GM23248 (cell line): ENCODE data around the gene COL12A1. TPM values are rescaled to one million over a fixed set of nuclear protein-coding genes. Genes with fewer than 3 reads are reported as not detected.
A peak's percentile ranks its signal among the peaks of the same experiment; 100 is the strongest.

Experiments
- DNase-seq: peaks from one replicate; pipeline ENCODE4 v3.0.0-alpha.2; 2015
- H2AFZ ChIP-seq: fragments of 200-600 bp; sonication (generic); 2 replicates; pipeline ENCODE4 v1.6.1; 2016; ENCODE audit warnings: antibody characterized with exemption
- H3F3A ChIP-seq: fragments of 200-600 bp; sonication (generic); 2 replicates; pipeline ENCODE4 v1.6.1; 2016; ENCODE audit warnings: mild to moderate bottlenecking, antibody characterized with exemption, mixed run types; ENCODE audit not compliant: insufficient read depth
- H3K27ac ChIP-seq: fragments of 200-600 bp; sonication (generic); 2 replicates; pipeline ENCODE4 v1.5.1; 2016; ENCODE audit warnings: mild to moderate bottlenecking
- H3K27me3 ChIP-seq: fragments of 200-600 bp; sonication (generic); replicated peaks from 2 replicates; pipeline ENCODE4 v1.6.1; 2016; ENCODE audit warnings: mild to moderate bottlenecking; ENCODE audit not compliant: insufficient read depth
- H3K36me3 ChIP-seq: fragments of 200-600 bp; sonication (generic); 2 replicates; pipeline ENCODE4 v1.6.1; 2016; ENCODE audit warnings: low read depth, mild to moderate bottlenecking
- H3K4me1 ChIP-seq: fragments of 200-600 bp; sonication (generic); 2 replicates; pipeline ENCODE4 v1.6.1; 2016; ENCODE audit warnings: mild to moderate bottlenecking; ENCODE audit not compliant: insufficient read depth
- H3K4me2 ChIP-seq: fragments of 200-600 bp; sonication (generic); one replicate; pipeline ENCODE4 v1.6.1; 2016; ENCODE audit warnings: mild to moderate bottlenecking; ENCODE audit not compliant: unreplicated experiment
- H3K4me3 ChIP-seq: fragments of 200-600 bp; sonication (generic); 2 replicates; pipeline ENCODE4 v1.5.1; 2016; ENCODE audit warnings: mild to moderate bottlenecking
- H3K79me2 ChIP-seq: fragments of 200-600 bp; sonication (generic); 2 replicates; pipeline ENCODE4 v1.6.1; 2016; ENCODE audit warnings: mild to moderate bottlenecking; ENCODE audit not compliant: insufficient read depth
- H3K9ac ChIP-seq: fragments of 200-600 bp; sonication (generic); 2 replicates; pipeline ENCODE4 v1.6.1; 2016; ENCODE audit warnings: mild to moderate bottlenecking
- H3K9me2 ChIP-seq: fragments of 200-600 bp; sonication (generic); 2 replicates; pipeline ENCODE4 v1.6.1; 2016; ENCODE audit warnings: mixed run types, mild to moderate bottlenecking, moderate library complexity; ENCODE audit not compliant: insufficient read depth
- H3K9me3 ChIP-seq: fragments of 200-600 bp; sonication (generic); one replicate; pipeline ENCODE4 v1.6.1; 2017; ENCODE audit warnings: low read depth
- H4K20me1 ChIP-seq: fragments of 200-600 bp; sonication (generic); 2 replicates; pipeline ENCODE4 v1.6.0; 2016; ENCODE audit not compliant: insufficient read depth
- EZH2 ChIP-seq: fragments of 200-600 bp; sonication (generic); IDR thresholded peaks from 2 replicates; pipeline ENCODE4 v1.6.1; 2018; ENCODE audit warnings: antibody characterized with exemption, mild to moderate bottlenecking; ENCODE audit not compliant: insufficient read depth, poor library complexity, severe bottlenecking
- EZH2phosphoT487 ChIP-seq: fragments of 200-600 bp; sonication (generic); IDR thresholded peaks from 2 replicates; pipeline ENCODE4 v1.6.1; 2018; ENCODE audit warnings: antibody characterized with exemption, moderate library complexity, mild to moderate bottlenecking, low read depth; ENCODE audit not compliant: insufficient read depth
- WGBS, 2 experiments: methylation state at CpG; one replicate each; pipeline ENCODE4 v1.1.6; 2015 to 2017; ENCODE audit warnings: low lambda C conversion rate in 2 of 2, low coverage in 1 of 2; ENCODE audit errors: missing lambda C conversion rate in 2 of 2; 5-methylcytosine and 5-hydroxymethylcytosine counted together
- in situ Hi-C: fragments of 300-500 bp; cut with MboI; formaldehyde crosslinking; loops from 2 replicates; pipeline ENCODE4 v1.15.0; 2020
- polyA plus RNA-seq: library from polyadenylated mRNA; unstranded; fragments of >200 nt; fragmentation: Nextera tagmentation; extraction: Ambion mirVana; gene quantifications from 2 replicates; pipeline ENCODE4 v1.2.1, GENCODE V29; 2016
- total RNA-seq: library from RNA; depleted of rRNA; stranded (reverse); fragments of >200 nt; shearing (Covaris generic); gene quantifications from 2 replicates; pipeline ENCODE4 v1.2.3, GENCODE V29; 2014

Gene COL12A1
- total and polyA plus RNA-seq, 2 experiments from 2014 or later, result 253 to 1,033 TPM

DNA sequence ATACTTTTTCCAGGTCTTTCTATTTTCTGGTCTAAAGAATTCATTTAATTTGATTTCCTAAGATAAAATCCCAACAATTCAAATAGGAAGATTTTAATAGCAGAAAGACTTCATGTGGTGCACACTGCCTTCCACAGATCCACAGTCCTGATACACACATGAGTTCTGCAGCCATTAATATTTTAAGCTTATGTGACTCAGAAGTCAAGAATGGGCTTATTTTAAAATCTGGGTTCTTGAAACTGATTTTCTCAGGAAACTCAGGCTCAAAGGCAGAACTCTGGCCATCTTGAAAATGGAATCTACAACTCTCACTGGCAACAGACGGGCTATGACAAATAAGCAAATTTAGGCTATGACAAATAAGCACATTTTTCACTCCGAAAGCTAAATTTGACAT lies 88.2 kb downstream of the COL12A1 start:
- Histone ChIP-seq H3K4me3 (no peak overlapping the region), H3K4me2 (peak overlapping the region; percentile 15), H3K9ac (no peak overlapping the region), H3K27me3 (no peaks in the 10 kb centered on the region), H3F3A (peaks cover 64% of the 10 kb centered on the region), H3K36me3 (peaks cover 93% of the 10 kb centered on the region), H4K20me1 (no peaks in the 10 kb centered on the region), H3K27ac (no peak overlapping the region), H3K79me2 (0 out of 2 replicates have a peak, but pooled peaks cover 4% of the 10 kb centered on the region), H3K4me1 (0 out of 2 replicates have a peak, but pooled peaks cover 22% of the 10 kb centered on the region), H2AFZ (no peak overlapping the region), H3K9me3 (no peaks in the 10 kb centered on the region), H3K9me2 (no peaks in the 10 kb centered on the region)
- in situ Hi-C loops, result no loop called here
- DNase-seq, result peak; percentile 35
- WGBS, 2 experiments, result 90 to 91% methylated on average over 2 of the region's 2 CpGs
- no peak for TF ChIP-seq EZH2phosphoT487
- no peak for TF ChIP-seq EZH2

DNA sequence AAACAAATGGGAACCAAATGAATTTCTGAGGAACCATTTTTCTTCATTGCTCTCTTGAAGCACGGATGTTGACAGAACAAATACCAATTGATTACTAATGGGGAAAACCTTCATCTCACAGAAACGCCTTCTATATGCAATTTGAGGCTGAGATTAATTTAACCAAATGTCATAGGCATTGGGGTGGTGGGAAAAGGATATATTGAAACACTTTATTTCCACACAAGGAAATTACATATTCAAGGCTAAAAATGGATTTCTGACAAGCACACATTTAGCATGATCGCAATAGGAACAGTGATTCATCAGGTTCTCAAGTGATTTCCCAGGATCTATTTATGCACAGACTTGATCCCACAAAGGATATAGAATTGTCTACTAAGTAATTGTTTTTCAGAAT lies 88.9 kb downstream of the COL12A1 start:
- H3K9me2 ChIP-seq, result no peaks in the 10 kb centered on the region
- DNase-seq, result no peak
- WGBS, 2 experiments, result 97 to 98% methylated on average over 3 of the region's 3 CpGs
- H3K79me2 ChIP-seq, result 0 out of 2 replicates have a peak, but pooled peaks cover 4% of the 10 kb centered on the region
- H3K27ac ChIP-seq, result no peak overlapping the region
- in situ Hi-C loops, result no loop called here
- no peak overlapping the region for H2AFZ ChIP-seq
- no peaks in the 10 kb centered on the region for H4K20me1 ChIP-seq
- H3K9ac ChIP-seq, result no peak overlapping the region
- H3K4me3 ChIP-seq, result no peak overlapping the region
- no peaks in the 10 kb centered on the region for H3K9me3 ChIP-seq
- H3K4me2 ChIP-seq, result no peak overlapping the region
- TF ChIP-seq EZH2phosphoT487 (no peak), EZH2 (no peak)
- peaks cover 63% of the 10 kb centered on the region for H3F3A ChIP-seq
- H3K27me3 ChIP-seq, result no peaks in the 10 kb centered on the region
- H3K4me1 ChIP-seq, result 0 out of 2 replicates have a peak, but pooled peaks cover 22% of the 10 kb centered on the region
- peaks cover 93% of the 10 kb centered on the region for H3K36me3 ChIP-seq

DNA sequence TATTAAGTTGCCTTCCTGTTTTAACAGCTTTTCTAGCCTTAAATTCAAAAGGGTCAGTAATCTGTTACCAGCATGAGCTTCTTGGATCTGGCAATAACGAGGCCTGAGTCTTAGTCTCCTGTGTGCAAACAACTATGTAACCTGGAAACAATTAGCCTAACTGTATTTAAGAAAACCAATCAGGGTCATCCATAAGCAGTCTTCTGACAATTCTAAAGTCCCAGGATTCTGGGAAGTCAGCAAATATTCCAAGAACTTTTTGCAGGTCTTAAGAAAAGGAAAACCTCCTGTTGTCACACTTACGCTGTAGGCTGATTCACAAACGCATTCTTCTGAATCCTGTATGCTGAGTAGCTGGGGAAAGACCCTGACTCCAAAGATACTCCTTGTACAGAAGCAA lies 90.4 kb downstream of the COL12A1 start:
- Histone ChIP-seq H3K9me2 (no peaks in the 10 kb centered on the region), H3K4me1 (0 out of 2 replicates have a peak, but pooled peaks cover 22% of the 10 kb centered on the region), H3K79me2 (no peaks in the 10 kb centered on the region), H3K9ac (no peak overlapping the region), H2AFZ (no peak overlapping the region), H3K27me3 (no peaks in the 10 kb centered on the region), H3K9me3 (no peaks in the 10 kb centered on the region), H4K20me1 (no peaks in the 10 kb centered on the region), H3K36me3 (peaks cover 93% of the 10 kb centered on the region), H3K4me3 (no peak overlapping the region), H3F3A (peaks cover 67% of the 10 kb centered on the region), H3K27ac (peak overlapping the region; percentile 1; the same call in 1 of the 2 replicates), H3K4me2 (no peak overlapping the region)
- no peak for DNase-seq
- TF ChIP-seq EZH2phosphoT487, result no peak
- no peak for TF ChIP-seq EZH2
- WGBS, 2 experiments, result 66 to 67% methylated on average over 3 of the region's 3 CpGs
- in situ Hi-C loops, result no loop called here

DNA sequence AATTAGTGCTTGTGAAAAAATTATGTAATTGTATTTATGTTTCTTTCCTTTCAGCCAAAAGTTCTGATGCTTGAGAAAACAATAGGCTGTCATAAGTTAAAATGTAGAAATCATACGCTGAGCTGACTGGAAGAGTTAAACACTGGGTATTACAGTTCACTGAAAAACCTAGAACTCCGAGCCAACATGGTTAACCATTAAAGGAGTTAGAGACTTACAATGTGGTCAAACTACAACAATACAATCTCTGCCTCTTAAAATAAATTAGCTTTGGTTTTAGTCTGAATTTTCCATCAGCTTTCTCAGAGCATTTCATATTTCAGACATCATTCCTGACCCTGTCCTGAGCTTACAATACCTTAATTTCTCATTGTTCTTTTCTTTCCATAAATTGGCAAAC lies 91.0 kb downstream of the COL12A1 start:
- H3K27ac ChIP-seq, result no peak overlapping the region
- H3K4me1 ChIP-seq, result peaks cover 27% of the 10 kb centered on the region; the same call in 1 of the 2 replicates
- no peaks in the 10 kb centered on the region for H3K9me3 ChIP-seq
- H3K27me3 ChIP-seq, result no peaks in the 10 kb centered on the region
- H4K20me1 ChIP-seq, result no peaks in the 10 kb centered on the region
- no peak for DNase-seq
- in situ Hi-C loops, result no loop called here
- no peak overlapping the region for H3K9ac ChIP-seq
- TF ChIP-seq EZH2 (no peak), EZH2phosphoT487 (no peak)
- no peak overlapping the region for H3K4me3 ChIP-seq
- H3K79me2 ChIP-seq, result no peaks in the 10 kb centered on the region
- H3K36me3 ChIP-seq, result peaks cover 91% of the 10 kb centered on the region
- no peak overlapping the region for H2AFZ ChIP-seq
- H3K9me2 ChIP-seq, result no peaks in the 10 kb centered on the region
- 97 to 99% methylated on average over 2 of the region's 2 CpGs for WGBS, 2 experiments
- H3F3A ChIP-seq, result peaks cover 73% of the 10 kb centered on the region
- H3K4me2 ChIP-seq, result no peak overlapping the region

DNA sequence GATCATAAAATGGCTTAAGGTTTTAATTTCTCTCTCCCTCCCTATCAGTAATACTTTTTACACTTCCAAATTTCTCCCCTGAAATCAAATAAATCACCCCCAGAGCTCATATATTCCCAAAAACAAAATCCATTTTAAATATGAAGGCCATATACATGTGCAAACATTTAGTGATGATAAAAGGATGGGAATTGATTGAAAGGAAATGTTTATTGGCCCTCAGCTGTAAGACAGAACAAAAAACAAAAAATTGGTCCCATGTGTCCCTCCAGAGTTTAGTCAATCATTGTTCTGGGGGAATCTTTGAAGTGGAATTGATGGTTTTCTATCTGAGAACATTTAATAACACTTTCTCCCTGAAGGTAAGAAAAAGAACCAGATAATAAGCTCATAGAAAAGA lies 91.7 kb downstream of the COL12A1 start:
- H3K9me2 ChIP-seq, result no peaks in the 10 kb centered on the region
- H3K4me3 ChIP-seq, result no peak overlapping the region
- peaks cover 71% of the 10 kb centered on the region for H3F3A ChIP-seq
- H4K20me1 ChIP-seq, result no peaks in the 10 kb centered on the region
- TF ChIP-seq EZH2, result no peak
- TF ChIP-seq EZH2phosphoT487, result no peak
- H3K36me3 ChIP-seq, result peaks cover 91% of the 10 kb centered on the region
- no peak overlapping the region for H3K27ac ChIP-seq
- H2AFZ ChIP-seq, result no peak overlapping the region
- no peaks in the 10 kb centered on the region for H3K27me3 ChIP-seq
- no peaks in the 10 kb centered on the region for H3K9me3 ChIP-seq
- in situ Hi-C loops, result no loop called here
- no peak for DNase-seq
- H3K4me1 ChIP-seq, result peaks cover 33% of the 10 kb centered on the region
- no peaks in the 10 kb centered on the region for H3K79me2 ChIP-seq
- H3K9ac ChIP-seq, result no peak overlapping the region
- H3K4me2 ChIP-seq, result no peak overlapping the region
